ENCODE measurements around the gene WRAP73.

WRAP73 gene

GRCh38 chr1:3593334-3593733 is 56.6 kb downstream of the WRAP73 start:
- Mint-ChIP-seq H3K36me3 (ENCODE audit: low read depth) (no peaks in the 10 kb centered on the region), H3K4me3 (no peak overlapping the region), H3K4me1 (peaks cover 19% of the 10 kb centered on the region), H3K27ac (no peak overlapping the region), H3K27me3 (ENCODE audit: low read depth) (peaks cover 16% of the 10 kb centered on the region), H3K9me3 (no peaks in the 10 kb centered on the region)
- no peak for TF ChIP-seq CTCF (IDR thresholded peaks at IDR 0.05; ENCODE audit: unreplicated experiment in 3 of 3)

DNA sequence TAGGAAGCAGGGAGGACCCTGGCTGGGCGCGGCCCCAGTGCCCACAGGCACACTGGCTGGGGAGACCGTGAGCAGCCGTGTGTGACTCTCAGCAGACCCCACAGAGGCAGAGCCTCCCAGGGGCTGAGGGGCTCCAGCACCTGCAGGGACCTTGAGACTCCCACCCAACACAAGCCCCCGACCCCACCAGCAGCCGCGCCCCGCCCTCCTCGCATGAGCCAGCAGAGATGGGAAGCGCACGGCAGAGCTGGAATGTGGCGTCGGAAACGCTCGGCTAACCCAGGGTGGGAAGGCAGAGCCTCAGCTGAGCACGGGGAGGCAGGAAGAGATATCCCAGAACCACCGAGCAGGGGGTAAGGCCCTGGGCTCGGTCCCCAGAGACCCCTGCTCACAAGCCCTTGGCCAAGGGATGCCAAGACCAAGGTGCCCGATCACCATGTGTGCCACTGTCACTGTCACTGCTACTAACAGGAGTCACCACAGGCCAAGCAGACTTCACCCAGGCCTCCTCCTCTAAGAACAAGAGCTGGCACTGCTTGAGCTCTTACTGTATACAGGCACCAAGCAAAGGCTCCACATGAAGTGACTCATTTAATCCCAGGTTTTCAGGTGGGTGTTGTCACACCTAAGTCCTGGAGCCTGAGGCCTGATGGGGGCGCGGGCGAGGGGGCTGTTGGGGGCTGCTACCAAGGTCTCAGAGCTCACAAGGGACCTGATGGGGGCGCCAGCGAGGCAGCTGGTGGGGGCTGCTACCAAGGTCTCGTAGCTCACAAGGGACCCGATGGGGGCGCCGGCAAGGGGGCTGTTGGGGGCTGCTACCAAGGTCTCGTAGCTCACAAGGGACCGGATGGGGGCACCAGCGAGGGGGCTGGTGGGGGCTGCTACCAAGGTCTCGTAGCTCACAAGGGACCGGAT is 58.7 kb downstream of the WRAP73 start:
- H3K27ac Mint-ChIP-seq = no peak overlapping the region
- no peaks in the 10 kb centered on the region for H3K36me3 Mint-ChIP-seq (ENCODE audit: low read depth)
- no peak overlapping the region for H3K4me3 Mint-ChIP-seq
- peaks cover 12% of the 10 kb centered on the region for H3K4me1 Mint-ChIP-seq
- no peaks in the 10 kb centered on the region for H3K9me3 Mint-ChIP-seq
- no peak for TF ChIP-seq CTCF (IDR thresholded peaks at IDR 0.05; ENCODE audit: unreplicated experiment in 3 of 3)
- H3K27me3 Mint-ChIP-seq (ENCODE audit: low read depth) = peaks cover 12% of the 10 kb centered on the region

DNA sequence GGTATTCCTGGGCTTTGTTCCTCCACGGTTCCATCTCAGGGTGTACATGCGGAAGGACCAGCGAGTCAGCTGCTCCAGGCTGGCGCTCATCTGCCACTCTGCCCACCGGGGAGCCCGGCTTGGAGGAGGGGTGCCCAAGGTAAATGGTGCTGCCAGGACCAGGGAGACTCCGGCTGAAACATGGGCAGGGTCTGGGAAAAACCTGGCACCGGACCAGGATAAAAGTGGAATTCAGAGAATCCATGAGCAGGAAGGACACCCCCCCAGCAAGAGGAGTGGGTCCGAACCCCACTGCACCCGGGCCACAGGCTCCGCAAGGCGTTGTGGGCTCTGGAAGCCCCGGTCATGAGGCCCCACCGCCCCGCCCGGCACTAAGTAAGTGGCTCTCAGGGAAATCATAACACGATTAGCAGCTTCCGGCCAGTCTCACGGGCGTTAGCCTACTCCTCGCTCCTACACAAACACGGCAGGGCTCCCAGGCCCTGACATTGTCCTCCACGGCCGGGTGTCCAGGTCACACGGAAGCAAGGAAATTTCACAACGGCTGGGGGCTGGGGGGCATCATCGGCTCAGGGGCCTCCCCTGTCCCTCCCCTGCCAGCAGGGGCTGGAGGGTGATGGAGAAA is 59.7 kb downstream of the WRAP73 start:
- Mint-ChIP-seq H3K27me3 (ENCODE audit: low read depth) (peaks cover 12% of the 10 kb centered on the region), H3K4me3 (no peak overlapping the region), H3K4me1 (peaks cover 12% of the 10 kb centered on the region), H3K36me3 (ENCODE audit: low read depth) (no peaks in the 10 kb centered on the region), H3K27ac (peak overlapping the region in 1 of 3 experiments; percentile 63), H3K9me3 (no peaks in the 10 kb centered on the region)
- no peak for TF ChIP-seq CTCF (IDR thresholded peaks at IDR 0.05; ENCODE audit: unreplicated experiment in 3 of 3)

GRCh38 chr1:3588395-3588794 is 61.5 kb downstream of the WRAP73 start:
- TF ChIP-seq CTCF (IDR thresholded peaks at IDR 0.05; ENCODE audit: unreplicated experiment in 3 of 3) = no peak
- Mint-ChIP-seq H3K4me1 (peaks cover 12% of the 10 kb centered on the region), H3K4me3 (no peak overlapping the region), H3K27ac (no peak overlapping the region), H3K27me3 (ENCODE audit: low read depth) (peaks cover 12% of the 10 kb centered on the region), H3K9me3 (no peaks in the 10 kb centered on the region), H3K36me3 (ENCODE audit: low read depth) (no peaks in the 10 kb centered on the region)

DNA sequence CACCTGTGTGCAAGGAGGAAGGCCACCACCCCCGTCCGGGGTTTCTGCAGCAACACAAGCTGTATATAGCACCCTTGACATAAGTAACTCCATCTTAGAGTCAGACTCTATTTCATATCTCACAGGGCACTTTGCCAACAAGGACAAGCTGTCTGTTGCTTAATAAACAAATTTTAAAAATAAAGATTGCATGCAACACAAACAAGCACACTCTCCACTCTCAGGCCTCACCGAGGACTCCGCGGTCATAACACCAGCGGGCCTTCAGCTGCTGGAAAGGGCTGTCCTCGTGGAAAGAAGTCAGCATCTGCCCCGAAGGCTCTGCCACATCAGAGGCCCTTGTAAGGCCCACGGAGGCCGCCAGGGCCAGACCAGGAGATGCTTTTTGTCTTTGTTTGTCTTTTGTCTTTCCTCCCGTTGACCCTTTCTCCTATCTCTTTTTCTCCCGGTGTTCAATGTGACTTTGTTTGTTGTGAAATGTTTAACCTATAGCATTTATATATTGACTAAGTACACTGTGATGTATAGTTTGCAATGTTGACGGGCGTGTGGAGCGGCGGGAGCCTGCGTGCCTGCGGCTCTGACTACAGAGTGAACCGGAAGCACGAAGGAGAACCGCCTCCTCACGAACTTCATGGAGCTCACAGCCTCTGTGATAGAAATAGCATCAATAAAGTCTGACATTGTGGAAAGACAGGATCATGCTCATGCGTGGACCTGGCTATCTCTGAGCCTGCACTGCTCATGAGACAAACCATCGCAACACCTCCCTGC is 62.7 kb downstream of the WRAP73 start:
- Mint-ChIP-seq H3K9me3 (no peaks in the 10 kb centered on the region), H3K27ac (peak overlapping the region in 2 of 3 experiments; percentile 4 to 26), H3K4me1 (peaks cover 18% of the 10 kb centered on the region), H3K4me3 (no peak overlapping the region), H3K27me3 (ENCODE audit: low read depth) (peaks cover 14% of the 10 kb centered on the region), H3K36me3 (ENCODE audit: low read depth) (no peaks in the 10 kb centered on the region)
- no peak for TF ChIP-seq CTCF (IDR thresholded peaks at IDR 0.05; ENCODE audit: unreplicated experiment in 3 of 3)
